Fibroblast of mammary gland (primary cell): Measurements from ENCODE around the gene OR51A7.

Source experiments
- DNase-seq: peaks from one replicate; pipeline ENCODE4 v3.0.0-alpha.2; 2010; ENCODE audit warnings: low read depth
- H3K4me3 ChIP-seq: 2 replicates; pipeline ENCODE4 v1.5.1; 2011; ENCODE audit warnings: low read depth, mild to moderate bottlenecking, low read length, moderate library complexity; ENCODE audit not compliant: control insufficient read depth
- TF ChIP-seq, protein P1 (sequence below): conservative IDR thresholded peaks from 2 replicates; pipeline ENCODE4 v1.5.1; 2011; ENCODE audit warnings: low read depth, low read length, inconsistent platforms; ENCODE audit not compliant: control insufficient read depth, insufficient read depth

Gene OR51A7

DNA sequence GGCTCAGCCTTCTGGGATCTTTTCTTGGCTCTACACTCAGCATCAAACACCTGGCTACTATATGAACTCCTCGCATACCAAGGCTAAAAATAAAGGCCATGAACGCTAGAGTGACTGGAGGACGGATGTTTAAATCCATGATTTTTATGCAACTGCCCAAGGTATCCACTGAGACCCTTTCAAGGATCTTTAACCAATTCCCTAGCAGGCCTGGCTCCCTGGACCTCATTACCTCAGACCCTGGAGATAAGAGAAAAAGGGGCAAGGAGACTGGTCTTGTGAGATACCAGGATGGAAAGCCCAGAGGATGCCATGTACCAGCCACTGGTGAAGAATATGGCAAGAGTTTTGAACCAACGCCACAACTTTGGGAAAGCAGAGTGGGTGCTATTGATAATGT, 15.7 kb downstream of the OR51A7 start, which contains the start of gene OR51G2:
OR51G2 (minus strand) TSS at position 101 of the 400 bp plus-strand sequence. CDS start 3,687 bp downstream, outside the sequence.
- H3K4me3 ChIP-seq: no peak within 1 kb of the TSS
- no peak for DNase-seq
- TF ChIP-seq, protein P1, sequence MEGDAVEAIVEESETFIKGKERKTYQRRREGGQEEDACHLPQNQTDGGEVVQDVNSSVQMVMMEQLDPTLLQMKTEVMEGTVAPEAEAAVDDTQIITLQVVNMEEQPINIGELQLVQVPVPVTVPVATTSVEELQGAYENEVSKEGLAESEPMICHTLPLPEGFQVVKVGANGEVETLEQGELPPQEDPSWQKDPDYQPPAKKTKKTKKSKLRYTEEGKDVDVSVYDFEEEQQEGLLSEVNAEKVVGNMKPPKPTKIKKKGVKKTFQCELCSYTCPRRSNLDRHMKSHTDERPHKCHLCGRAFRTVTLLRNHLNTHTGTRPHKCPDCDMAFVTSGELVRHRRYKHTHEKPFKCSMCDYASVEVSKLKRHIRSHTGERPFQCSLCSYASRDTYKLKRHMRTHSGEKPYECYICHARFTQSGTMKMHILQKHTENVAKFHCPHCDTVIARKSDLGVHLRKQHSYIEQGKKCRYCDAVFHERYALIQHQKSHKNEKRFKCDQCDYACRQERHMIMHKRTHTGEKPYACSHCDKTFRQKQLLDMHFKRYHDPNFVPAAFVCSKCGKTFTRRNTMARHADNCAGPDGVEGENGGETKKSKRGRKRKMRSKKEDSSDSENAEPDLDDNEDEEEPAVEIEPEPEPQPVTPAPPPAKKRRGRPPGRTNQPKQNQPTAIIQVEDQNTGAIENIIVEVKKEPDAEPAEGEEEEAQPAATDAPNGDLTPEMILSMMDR: no peak

DNA sequence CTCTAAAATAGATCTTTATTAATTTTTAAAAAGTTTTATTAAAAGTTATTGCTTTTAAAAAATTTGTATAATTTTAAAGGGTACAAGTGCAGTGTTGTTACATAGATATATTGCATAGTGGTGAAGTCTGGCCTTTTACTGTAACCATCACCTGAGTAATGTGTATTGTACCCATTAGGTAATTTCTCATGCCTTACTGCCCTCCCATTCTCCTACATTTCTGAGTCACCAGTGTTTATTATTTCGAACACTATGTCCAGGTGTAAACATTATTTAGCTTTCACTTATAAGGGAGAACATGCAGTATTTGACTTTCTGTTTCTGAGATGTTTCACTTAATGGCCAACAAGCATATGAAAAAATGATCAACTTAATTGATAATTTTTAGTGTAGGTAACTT, 18.2 kb downstream of the OR51A7 start:
- DNase-seq: peak; percentile 2
- H3K4me3 ChIP-seq: no peak overlapping the region
- TF ChIP-seq, protein P1: no peak

DNA sequence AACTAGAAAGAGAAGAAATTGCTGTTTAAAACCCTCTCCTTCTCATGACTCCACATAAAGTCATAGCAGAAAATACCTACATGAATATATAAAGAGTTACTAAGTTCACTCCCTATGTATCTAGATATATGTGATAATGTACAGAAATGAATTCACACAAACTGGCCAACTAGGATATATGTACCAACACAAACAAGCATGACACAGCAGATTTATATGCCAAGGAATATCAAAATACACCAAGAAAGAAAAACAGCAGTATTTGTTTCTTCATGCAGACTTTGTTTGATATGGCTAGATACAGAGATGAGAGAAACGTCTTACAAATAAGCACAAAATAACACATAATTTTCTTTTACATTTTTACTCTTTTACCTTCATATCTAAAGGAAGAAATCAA, 18.7 kb downstream of the OR51A7 start:
- TF ChIP-seq, protein P1: no peak
- DNase-seq: no peak
- no peak overlapping the region for H3K4me3 ChIP-seq

DNA sequence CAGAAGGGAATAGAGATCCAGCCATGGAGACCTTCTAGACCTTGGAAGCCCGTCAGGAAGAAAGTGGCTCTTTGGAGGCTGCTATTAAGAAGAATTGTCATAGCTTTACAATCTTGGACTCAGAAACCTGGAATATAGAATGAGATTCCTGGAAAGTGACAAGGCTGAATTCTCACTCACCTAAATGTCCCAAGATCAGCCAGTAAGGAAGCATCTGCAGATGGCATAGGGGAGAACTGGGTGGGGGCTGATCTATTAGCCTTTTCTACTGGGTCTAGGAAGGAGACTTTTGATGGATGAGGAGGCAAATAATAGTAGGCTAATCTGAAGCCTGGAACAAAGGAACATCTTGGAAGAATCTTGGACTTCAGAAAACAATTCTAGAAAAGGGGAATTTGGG, 20.7 kb downstream of the OR51A7 start, which contains the start of gene OR51G1:
OR51G1 (minus strand) TSS at position 101 of the 400 bp plus-strand sequence; CDS start at position 101, 0 bp downstream.
- TF ChIP-seq, protein P1: no peak
- H3K4me3 ChIP-seq: no peak within 1 kb of the TSS
- no peak for DNase-seq

DNA sequence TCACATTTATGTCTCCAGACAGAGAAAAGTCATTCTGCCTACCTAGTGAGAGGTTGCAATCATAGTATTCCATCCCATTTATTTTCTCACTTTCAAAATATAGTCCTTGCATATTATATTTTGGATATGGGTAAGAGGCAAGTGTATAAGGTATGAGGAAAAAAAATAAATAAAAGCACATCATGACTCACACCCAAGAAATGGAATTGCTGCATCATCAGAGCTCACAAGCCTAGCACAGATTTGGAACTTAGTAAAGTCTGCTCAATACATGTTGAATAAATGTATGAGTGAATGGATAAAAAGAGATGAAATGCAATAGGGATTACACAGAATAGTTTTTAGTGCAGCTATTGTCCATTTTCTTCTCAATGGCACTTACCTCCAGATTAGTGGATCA, 23.0 kb downstream of the OR51A7 start:
- DNase-seq: peak; percentile 2
- TF ChIP-seq, protein P1: no peak
- H3K4me3 ChIP-seq: no peak overlapping the region

DNA sequence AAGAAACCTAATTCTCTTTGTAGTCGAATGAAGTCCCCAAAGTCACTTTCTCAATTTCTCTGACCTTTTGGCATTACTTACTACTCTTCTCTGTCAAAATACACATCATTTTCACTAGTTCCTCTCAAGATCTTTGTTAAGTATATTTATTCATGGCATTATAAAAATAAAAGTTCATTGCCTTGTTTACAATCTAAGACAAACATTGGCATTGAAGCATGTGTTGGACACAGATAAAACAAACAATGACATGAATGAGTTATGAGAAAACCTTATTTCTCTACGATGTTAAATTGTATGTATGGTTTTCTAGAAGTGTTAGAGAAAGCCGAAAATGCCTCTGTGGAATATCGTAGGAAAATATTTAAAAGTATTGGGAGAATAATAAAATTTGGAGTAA, 29.2 kb downstream of the OR51A7 start:
- no peak overlapping the region for H3K4me3 ChIP-seq
- TF ChIP-seq, protein P1: no peak
- DNase-seq: no peak

DNA sequence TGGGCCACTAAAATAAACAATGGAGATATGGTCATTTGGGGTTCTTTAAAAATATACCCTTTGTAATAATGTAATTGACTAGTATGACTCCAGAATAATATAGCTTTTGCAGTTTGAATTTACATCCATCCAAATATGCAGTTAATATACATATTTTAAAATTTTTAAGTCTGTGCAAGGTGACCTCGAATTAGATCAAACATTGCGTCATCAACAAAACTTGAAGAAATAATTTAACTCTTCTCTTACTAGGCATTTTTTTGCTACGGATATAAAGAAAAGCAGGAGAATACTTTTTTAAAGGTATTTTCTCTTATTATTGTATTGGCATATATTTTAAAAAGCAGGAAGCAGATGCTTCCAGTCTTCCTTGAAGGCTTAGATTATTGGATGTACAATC, 33.2 kb downstream of the OR51A7 start:
- DNase-seq: no peak
- H3K4me3 ChIP-seq: no peak overlapping the region
- TF ChIP-seq, protein P1: no peak
